Measurements from ENCODE around the gene SERINC4. TPM values are rescaled to one million over a fixed set of nuclear protein-coding genes. Genes with fewer than 3 reads are reported as not detected.

The SERINC4 gene
- total RNA-seq (0.12 TPM in 1 of 2 replicates, not detected in the other), polyA plus RNA-seq (0.05 TPM in 1 of 2 replicates, not detected in the other), polyA minus RNA-seq (0.29 TPM in 1 of 2 replicates, not detected in the other), Bru-seq, nascent RNA (percentile 29 among the genes with signal in this experiment), BruChase-seq, experiment 1, labeled RNA remaining after a 6-hour chase (percentile 28 among the genes with signal in this experiment), BruChase-seq, experiment 2, labeled RNA remaining after a 2-hour chase (percentile 27 among the genes with signal in this experiment)
- 0.03 TPM in 1 of 2 replicates, not detected in the other for polyA plus RNA-seq (2011; cell fraction: cytosol; rRNA removed)
- polyA plus RNA-seq (2011; cell fraction: nucleus; rRNA removed) = 0.13 and 0.24 TPM in 2 replicates
- polyA plus RNA-seq (2012) = not detected in 2 replicates
- not detected for polyA minus RNA-seq (2011; cell fraction: cytosol; rRNA and poly(A)+ RNA removed)
- polyA minus RNA-seq (2011; cell fraction: nucleus; rRNA and poly(A)+ RNA removed) = 0.48 TPM in 1 of 2 replicates, not detected in the other
- long read RNA-seq = 0 reads

DNA sequence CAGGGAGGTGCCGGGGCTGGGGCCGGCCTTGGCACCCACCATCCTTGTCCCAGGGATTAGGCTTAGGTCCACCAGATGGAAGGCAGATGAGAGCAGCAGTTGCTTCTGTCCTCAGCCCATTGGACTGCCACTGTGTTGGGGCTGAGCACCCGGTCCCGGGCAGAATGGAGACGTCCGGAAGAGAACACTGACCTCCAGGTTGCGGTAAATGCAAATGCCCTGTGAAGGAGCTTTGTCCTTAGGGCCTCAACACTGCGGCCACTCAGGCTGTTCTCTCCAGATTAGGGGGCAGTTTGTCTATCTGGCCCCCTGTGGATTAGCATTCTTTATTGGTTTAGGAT, at the start of gene SERINC4:
SERINC4 (minus strand) TSS at position 276 of the 341 bp plus-strand sequence; CDS start at position 42, 234 bp downstream.
- Histone ChIP-seq H3K79me2 (ENCODE audit: control insufficient read depth, insufficient read depth, low read length) (peaks cover 18% of the 10 kb centered on the region), H3K9ac (replicated peaks; ENCODE audit: extremely low read depth, insufficient read depth, low read length) (peak within 1 kb of the TSS; percentile 73), H4K20me1 (replicated peaks; ENCODE audit: control insufficient read depth, extremely low read depth, insufficient read depth, low read length) (no peaks in the 10 kb centered on the region), H3K36me3 (ENCODE audit: control insufficient read depth in 2 of 2, extremely low read depth in 1 of 2, insufficient read depth in 2 of 2, low read length in 2 of 2) (peaks cover 16 to 17% of the 10 kb centered on the region in 2 experiments), H2AFZ (ENCODE audit: low read depth, low read length) (peak within 1 kb of the TSS; percentile 64), H3K9me1 (replicated peaks; ENCODE audit: control insufficient read depth, extremely low read depth, insufficient read depth, low read length) (no peaks in the 10 kb centered on the region), H3K9me3 (replicated peaks; ENCODE audit: control insufficient read depth, insufficient read depth, low read length) (no peaks in the 10 kb centered on the region), H3K4me2 (ENCODE audit: insufficient read depth, low read length) (peak within 1 kb of the TSS; percentile 77), H3K27ac (ENCODE audit: insufficient read depth, low read depth, low read length) (peak within 1 kb of the TSS; percentile 45), H3K4me1 (ENCODE audit: control insufficient read depth, extremely low read depth, insufficient read depth, low read length) (peaks cover 10% of the 10 kb centered on the region), H3K4me3 (replicated peaks in 1 of 3; ENCODE audit: insufficient read depth in 1 of 3, low read depth in 1 of 3, low read length in 3 of 3) (peak within 1 kb of the TSS; percentile 78 to 94 (median 83)), H3K27me3 (ENCODE audit: control insufficient read depth in 2 of 2, insufficient read depth in 2 of 2, low read length in 2 of 2) (no peaks in the 10 kb centered on the region)
- DNase-seq (ENCODE audit: low read depth, low spot score) (no peak), FAIRE-seq (no peak)
- BruUV-seq (replicated peaks) = no TSS peak
- no peak for TF ChIP-seq POLR2A (IDR thresholded peaks at IDR 0.05; ENCODE audit: low read depth, low read length)
- TF ChIP-seq EZH2 (IDR thresholded peaks at IDR 0.05; ENCODE audit: borderline replicate concordance, low read depth, low read length, severe bottlenecking) = no peak
- TF ChIP-seq, protein P1, sequence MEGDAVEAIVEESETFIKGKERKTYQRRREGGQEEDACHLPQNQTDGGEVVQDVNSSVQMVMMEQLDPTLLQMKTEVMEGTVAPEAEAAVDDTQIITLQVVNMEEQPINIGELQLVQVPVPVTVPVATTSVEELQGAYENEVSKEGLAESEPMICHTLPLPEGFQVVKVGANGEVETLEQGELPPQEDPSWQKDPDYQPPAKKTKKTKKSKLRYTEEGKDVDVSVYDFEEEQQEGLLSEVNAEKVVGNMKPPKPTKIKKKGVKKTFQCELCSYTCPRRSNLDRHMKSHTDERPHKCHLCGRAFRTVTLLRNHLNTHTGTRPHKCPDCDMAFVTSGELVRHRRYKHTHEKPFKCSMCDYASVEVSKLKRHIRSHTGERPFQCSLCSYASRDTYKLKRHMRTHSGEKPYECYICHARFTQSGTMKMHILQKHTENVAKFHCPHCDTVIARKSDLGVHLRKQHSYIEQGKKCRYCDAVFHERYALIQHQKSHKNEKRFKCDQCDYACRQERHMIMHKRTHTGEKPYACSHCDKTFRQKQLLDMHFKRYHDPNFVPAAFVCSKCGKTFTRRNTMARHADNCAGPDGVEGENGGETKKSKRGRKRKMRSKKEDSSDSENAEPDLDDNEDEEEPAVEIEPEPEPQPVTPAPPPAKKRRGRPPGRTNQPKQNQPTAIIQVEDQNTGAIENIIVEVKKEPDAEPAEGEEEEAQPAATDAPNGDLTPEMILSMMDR (IDR thresholded peaks at IDR 0.05; ENCODE audit: extremely low read depth in 1 of 2, insufficient read depth in 1 of 2, low read depth in 1 of 2, low read length in 2 of 2) = no peak
- no peak for TF ChIP-seq MYC (IDR thresholded peaks at IDR 0.05; ENCODE audit: low read depth, low read length)
- TF ChIP-seq POLR2AphosphoS5 (IDR thresholded peaks at IDR 0.05; ENCODE audit: insufficient read depth, low read depth, low read length) = no peak
- TF ChIP-seq, protein P2, sequence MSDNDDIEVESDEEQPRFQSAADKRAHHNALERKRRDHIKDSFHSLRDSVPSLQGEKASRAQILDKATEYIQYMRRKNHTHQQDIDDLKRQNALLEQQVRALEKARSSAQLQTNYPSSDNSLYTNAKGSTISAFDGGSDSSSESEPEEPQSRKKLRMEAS (IDR thresholded peaks at IDR 0.05; ENCODE audit: insufficient read depth, insufficient read length) = no peak
- no peak for TF ChIP-seq GATA2 (IDR thresholded peaks at IDR 0.05; ENCODE audit: insufficient read depth, insufficient read length, low read depth, low read length)
- ChIA-PET POLR2A (interaction anchor here (1.1 kb wide), 1 partner anchor 25 kb away, joined by 7 read pairs; the partner anchor contains the start of gene MFAP1), CTCF (no interaction called here)
- intact Hi-C loops (cut with micrococcal nuclease) (no loop called here), dilution Hi-C loops (cut with MboI; ENCODE audit: extremely low pct_ligation_motif_present, low sequenced_read_pairs) (no loop called here)

Measured in endothelial cell of umbilical vein (primary cell).